Breast epithelium (tissue), 4 donors: ENCODE data around the gene CENPO. TPM values are rescaled to one million over a fixed set of nuclear protein-coding genes. Genes with fewer than 3 reads are reported as not detected.

ENCODE experiments used
- DNase-seq, 2 donors: peaks; one replicate each; pipeline ENCODE4 v3.0.0-alpha.2; 2019; ENCODE audit warnings: low spot score in 2 of 2
- H3K27ac ChIP-seq, 2 donors: fragments of 200-600 bp; sonication (generic) in 1 of 2; one replicate each; pipeline ENCODE4 v1.5.1; 2016 to 2019; ENCODE audit warnings: mild to moderate bottlenecking in 1 of 2
- H3K27me3 ChIP-seq, 2 donors: fragments of 200-600 bp; sonication (generic) in 1 of 2; one replicate each; pipeline versions ENCODE4 v1.5.1 to v1.6.0; 2017 to 2019; ENCODE audit warnings: control low read depth in 1 of 2, mild to moderate bottlenecking in 1 of 2
- H3K36me3 ChIP-seq: fragments of 200-600 bp; one replicate; pipeline ENCODE4 v1.5.1; 2019
- H3K4me1 ChIP-seq, 2 donors: fragments of 200-600 bp; sonication (generic); one replicate each; pipeline ENCODE4 v1.5.1; 2016 to 2019; ENCODE audit warnings: control low read depth in 1 of 2
- H3K4me3 ChIP-seq, 3 donors: fragments of 200-600 bp; sonication (generic); 1 replicate in 2 of 3; 2 replicates in 1 of 3; pipeline ENCODE4 v1.5.1; 2016 to 2019; ENCODE audit warnings: mild to moderate bottlenecking in 3 of 3, moderate library complexity in 2 of 3
- H3K9me3 ChIP-seq, 2 donors: fragments of 200-600 bp; sonication (generic) in 1 of 2; one replicate each; pipeline ENCODE4 v1.5.1; 2016 to 2019; ENCODE audit warnings: control low read depth in 1 of 2
- CTCF ChIP-seq, 3 donors: fragments of 450-650 bp; IDR thresholded peaks; one replicate each; pipeline ENCODE4 v1.5.1; 2016 to 2017; ENCODE audit warnings: antibody characterized with exemption in 3 of 3, mild to moderate bottlenecking in 3 of 3, moderate library complexity in 3 of 3
- POLR2A ChIP-seq: fragments of 450-650 bp; IDR thresholded peaks from one replicate; pipeline ENCODE4 v1.6.1; 2016; ENCODE audit warnings: antibody characterized with exemption, mild to moderate bottlenecking, moderate library complexity
- POLR2AphosphoS5 ChIP-seq, 3 donors: sonication (generic); formaldehyde crosslinking; IDR thresholded peaks; one replicate each; pipeline ENCODE4 v1.6.1; 2017; ENCODE audit warnings: antibody characterized with exemption in 3 of 3
- intact Hi-C: fragments of 100-400 bp; cut with DNase I; formaldehyde crosslinking; loops from one replicate; pipeline ENCODE4 v1.15.1; 2023; ENCODE audit warnings: low total_unique reads
- total RNA-seq, 3 donors: library from RNA; depleted of rRNA; stranded (reverse); fragments of >200 nt; gene quantifications; one replicate each; pipeline ENCODE4 v1.1.0, GENCODE V29; 2016

The CENPO gene
- total RNA-seq, 3 donors from 2014 or later, result 1.6 to 4.2 (median 1.8) TPM

DNA sequence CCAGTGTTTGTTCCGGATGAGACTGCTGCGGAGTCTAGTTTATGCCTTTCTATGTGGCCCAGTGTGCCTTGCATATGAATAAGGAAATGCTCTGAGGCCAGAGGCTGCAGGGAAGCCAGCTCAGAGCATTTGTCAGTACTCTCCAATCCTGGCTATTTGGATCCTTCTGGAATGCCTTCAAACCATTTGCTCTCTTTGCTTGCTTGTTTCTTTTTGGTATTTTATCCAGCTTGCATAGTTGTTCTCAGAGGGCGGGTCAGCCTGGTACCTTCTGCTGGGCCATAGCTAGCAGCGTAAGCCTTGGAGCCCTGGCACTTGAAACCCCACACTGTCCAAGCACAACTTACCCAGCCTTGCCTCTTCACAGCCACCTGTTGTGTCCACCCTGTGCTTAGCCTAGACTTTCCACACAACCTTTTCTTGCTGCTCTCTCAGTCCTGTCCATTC is 20.5 kb downstream of the CENPO start:
- intact Hi-C loops, result no loop called here
- no peaks in the 10 kb centered on the region for H3K27me3 ChIP-seq
- peak in 1 of 2 donors; percentile 7 for DNase-seq
- no peaks in the 10 kb centered on the region for H3K4me1 ChIP-seq
- no peak overlapping the region for H3K27ac ChIP-seq
- TF ChIP-seq CTCF (IDR thresholded peaks at IDR 0.05), result no peak
- TF ChIP-seq POLR2A, result no peak
- TF ChIP-seq POLR2AphosphoS5 (IDR thresholded peaks at IDR 0.05), result no peak
- no peak overlapping the region for H3K4me3 ChIP-seq
- H3K9me3 ChIP-seq, result no peaks in the 10 kb centered on the region
- H3K36me3 ChIP-seq, result no peaks in the 10 kb centered on the region

GRCh38 chr2:24814516-24814915 is 21.3 kb downstream of the CENPO start:
- H3K9me3 ChIP-seq, result no peaks in the 10 kb centered on the region
- no peak for DNase-seq

DNA sequence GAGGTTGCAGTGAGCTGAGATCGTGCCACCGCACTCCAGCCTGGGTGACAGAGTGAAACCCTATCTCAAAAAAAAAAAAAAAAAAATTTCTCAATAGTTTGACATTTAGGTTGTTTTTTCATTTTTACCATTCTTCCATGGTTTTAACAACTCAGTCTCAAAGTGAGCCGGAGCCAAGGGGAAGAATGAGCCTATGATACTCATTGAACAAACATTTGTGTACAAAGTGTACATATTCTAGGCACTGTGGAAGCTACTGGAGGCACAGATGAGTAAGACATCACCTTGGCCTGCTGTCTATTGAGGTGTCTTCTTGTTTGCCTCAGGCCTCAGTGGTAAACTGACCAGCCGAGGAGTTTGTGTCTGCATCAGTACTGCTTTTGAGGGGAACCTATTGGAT is 21.9 kb downstream of the CENPO start:
- peaks cover 3% of the 10 kb centered on the region for H3K36me3 ChIP-seq
- intact Hi-C loops, result no loop called here

More at GRCh38 chr2:24814516-24814915, 21.3 kb downstream of the CENPO start:
- no peaks in the 10 kb centered on the region for H3K27me3 ChIP-seq
- H3K27ac ChIP-seq, result no peak overlapping the region
- H3K36me3 ChIP-seq, result peaks cover 1% of the 10 kb centered on the region
- TF ChIP-seq CTCF (IDR thresholded peaks at IDR 0.05) (no peak), POLR2A (no peak), POLR2AphosphoS5 (IDR thresholded peaks at IDR 0.05) (no peak)
- no peaks in the 10 kb centered on the region for H3K4me1 ChIP-seq
- intact Hi-C loops, result no loop called here
- no peak overlapping the region for H3K4me3 ChIP-seq

DNA sequence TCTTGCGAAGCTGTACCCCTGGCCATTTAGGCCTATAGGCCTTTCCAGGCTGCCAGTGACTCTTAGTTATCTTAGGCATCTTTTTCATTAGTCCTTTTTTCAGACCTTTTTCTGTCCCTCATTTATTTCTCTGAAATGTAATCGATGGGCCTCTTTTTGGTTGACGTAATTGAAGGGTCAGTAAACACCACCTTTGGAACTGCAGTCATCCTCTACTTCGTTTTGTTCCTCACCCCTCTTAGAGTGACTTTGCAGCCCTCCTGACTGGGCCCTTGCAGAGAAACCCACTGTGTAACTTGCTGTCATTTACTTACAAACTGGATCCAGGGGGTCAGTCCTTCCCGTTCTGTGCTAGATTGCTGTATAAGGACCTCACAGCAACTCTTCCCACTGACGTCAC is 23.2 kb downstream of the CENPO start:
- Histone ChIP-seq H3K4me1 (no peaks in the 10 kb centered on the region), H3K27me3 (no peaks in the 10 kb centered on the region), H3K4me3 (no peak overlapping the region), H3K9me3 (no peaks in the 10 kb centered on the region), H3K36me3 (peaks cover 3% of the 10 kb centered on the region), H3K27ac (no peak overlapping the region)
- intact Hi-C loops, result no loop called here
- TF ChIP-seq CTCF (IDR thresholded peaks at IDR 0.05), result no peak
- TF ChIP-seq POLR2A, result no peak
- TF ChIP-seq POLR2AphosphoS5 (IDR thresholded peaks at IDR 0.05), result no peak
- DNase-seq, result peak in 1 of 2 donors; percentile 7

More for the DNA sequence above, 21.9 kb downstream of the CENPO start:
- Histone ChIP-seq H3K27me3 (no peaks in the 10 kb centered on the region), H3K4me3 (no peak overlapping the region), H3K27ac (no peak overlapping the region), H3K9me3 (no peaks in the 10 kb centered on the region), H3K4me1 (no peaks in the 10 kb centered on the region)
- TF ChIP-seq POLR2A (no peak), POLR2AphosphoS5 (IDR thresholded peaks at IDR 0.05) (no peak), CTCF (IDR thresholded peaks at IDR 0.05) (no peak)
- DNase-seq, result peak in 1 of 2 donors; percentile 3

GRCh38 chr2:24816884-24817283 is 23.7 kb downstream of the CENPO start:
- H3K4me3 ChIP-seq, result no peak overlapping the region
- H3K27me3 ChIP-seq, result no peaks in the 10 kb centered on the region
- no peak overlapping the region for H3K27ac ChIP-seq
- peaks cover 3% of the 10 kb centered on the region for H3K36me3 ChIP-seq
- no peaks in the 10 kb centered on the region for H3K4me1 ChIP-seq
- intact Hi-C loops, result no loop called here
- H3K9me3 ChIP-seq, result no peaks in the 10 kb centered on the region
- TF ChIP-seq CTCF (IDR thresholded peaks at IDR 0.05) (no peak), POLR2A (no peak), POLR2AphosphoS5 (IDR thresholded peaks at IDR 0.05) (no peak)
- no peak for DNase-seq
